CD4-positive, alpha-beta T cell treated with Interleukin-4 for 1 hour (primary cell): ENCODE data around the gene RPL32.

Experiments
- DNase-seq, 2 donors: peaks; one replicate each; pipeline ENCODE4 v3.0.0-alpha.2; 2020 to 2022

Gene RPL32

DNA sequence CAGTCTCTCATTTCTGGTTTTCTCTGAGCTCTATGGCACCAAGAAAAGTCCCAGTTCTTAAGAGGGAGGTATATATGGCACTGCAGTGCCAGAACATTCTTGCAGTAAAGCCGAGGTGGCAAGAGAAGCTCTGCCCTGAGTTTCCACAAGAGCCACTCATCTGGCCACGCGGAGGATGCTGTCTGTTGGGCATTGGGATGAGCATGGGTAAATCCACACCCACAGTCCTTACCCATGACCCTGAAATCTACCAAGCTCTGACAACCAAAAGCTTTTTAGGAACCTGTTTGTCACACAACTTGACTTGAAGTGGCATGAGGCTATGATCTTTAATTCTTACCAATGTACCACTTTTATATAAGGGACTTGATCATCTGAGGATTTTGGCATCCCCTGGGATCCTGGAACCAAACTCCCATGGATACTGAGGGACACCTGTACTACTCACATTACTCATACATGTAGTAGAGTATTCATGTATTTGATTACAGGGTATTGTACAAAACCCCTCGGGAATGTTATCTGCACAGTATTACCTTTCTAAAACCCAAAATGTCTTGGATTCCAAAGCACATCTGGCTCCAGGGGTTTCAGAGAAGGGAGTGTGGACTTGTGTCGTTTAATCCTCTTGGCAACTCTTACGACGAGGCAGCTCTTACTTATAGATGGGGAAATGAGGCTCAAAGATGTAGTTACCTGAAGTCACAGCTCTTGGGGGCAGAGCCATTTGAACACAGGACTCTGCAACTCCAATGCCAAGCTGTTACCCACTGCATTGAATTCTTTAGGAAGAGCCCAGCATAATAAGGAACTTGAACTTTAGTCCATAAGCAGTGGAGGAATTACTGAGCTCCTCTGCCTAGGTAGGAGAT lies 8.8 kb downstream of the RPL32 start:
- no peak for DNase-seq

DNA sequence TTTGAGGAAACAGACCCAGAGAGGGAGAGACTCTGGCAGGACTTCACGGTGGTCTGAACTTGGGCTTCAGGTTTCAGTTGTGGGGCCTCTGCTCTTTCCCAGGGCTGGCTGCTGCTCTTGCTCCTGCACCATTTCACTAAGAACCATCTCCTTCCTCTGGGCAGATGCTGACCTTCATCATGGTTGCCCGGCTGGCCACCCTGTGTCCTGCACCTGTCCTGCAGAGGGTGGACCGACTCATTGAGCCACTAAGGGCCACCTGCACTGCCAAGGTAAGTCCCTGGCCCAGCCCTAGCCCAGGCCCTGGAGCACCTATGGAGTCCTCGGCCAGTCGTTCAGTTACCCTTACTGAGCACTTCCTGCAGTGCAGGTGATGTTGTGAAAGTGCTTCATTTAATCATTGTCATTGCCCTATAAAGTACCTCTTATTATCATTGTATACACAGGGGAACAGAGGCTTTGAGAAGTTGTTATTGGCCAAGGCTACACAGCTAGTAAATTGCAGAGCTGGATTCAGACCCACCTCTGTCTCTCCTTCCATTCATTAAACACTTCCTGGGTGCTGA lies 10.0 kb downstream of the RPL32 start:
- DNase-seq, result no peak

DNA sequence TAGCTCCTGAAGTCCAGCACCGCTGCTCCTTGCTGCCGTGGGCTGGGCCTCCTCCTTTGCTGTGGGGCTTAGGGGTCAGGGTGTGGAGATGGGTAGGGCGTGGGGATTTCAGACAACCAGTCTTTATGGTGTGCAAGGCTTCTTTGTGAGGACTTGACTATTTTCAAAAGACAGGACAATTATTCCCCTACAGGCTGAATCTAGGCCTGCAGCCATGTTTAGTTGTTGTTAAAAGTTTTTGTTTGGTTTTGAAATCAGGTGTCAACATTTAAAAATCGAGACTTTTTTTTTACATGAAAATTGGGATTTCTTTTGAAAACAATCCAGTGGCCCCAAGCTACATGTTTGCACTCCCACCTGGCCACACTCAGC lies 10.6 kb downstream of the RPL32 start:
- no peak for DNase-seq

DNA sequence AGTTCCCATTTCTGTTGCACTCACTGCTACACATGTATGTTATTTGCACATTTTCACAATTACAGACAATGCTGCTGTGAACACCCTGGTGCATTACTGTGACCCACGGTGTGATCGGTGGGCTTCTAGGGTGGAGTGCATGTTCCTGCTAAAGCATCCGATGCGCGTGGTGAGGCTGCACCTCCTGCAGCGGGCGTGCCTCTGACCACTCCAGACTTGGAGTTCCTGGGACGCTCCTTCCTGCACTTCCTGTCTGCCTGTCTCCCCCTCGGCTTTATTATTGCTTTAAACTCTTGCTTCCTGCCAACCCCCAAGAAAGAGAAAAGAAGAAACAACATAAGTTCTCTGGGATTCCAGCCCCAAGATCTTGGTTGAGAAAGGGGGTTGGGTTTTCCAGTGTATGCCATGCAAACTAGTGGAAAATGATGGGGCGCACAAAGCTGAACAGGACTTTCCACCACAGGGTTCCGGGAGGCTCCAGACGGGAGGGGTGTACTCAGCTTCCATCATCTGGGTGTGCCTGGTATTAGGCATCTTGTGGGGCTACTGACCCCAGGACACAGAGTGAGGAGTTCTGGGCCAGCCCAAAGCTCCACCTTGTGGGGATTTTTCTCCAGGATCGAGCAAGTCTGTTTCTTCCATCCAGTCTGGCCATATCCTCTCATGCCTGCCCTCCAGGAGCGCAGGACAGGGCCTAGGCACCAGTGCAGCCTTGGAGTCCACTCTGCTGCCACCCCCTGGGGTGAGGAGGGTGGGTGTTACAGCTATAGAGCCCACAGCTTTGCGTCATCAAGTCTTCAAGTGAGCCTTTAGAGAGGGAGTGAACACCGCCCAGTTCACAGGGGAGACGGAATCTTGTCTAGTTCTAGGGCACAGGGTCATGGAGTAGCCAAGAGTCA lies 11.2 kb downstream of the RPL32 start:
- DNase-seq, result no peak

DNA sequence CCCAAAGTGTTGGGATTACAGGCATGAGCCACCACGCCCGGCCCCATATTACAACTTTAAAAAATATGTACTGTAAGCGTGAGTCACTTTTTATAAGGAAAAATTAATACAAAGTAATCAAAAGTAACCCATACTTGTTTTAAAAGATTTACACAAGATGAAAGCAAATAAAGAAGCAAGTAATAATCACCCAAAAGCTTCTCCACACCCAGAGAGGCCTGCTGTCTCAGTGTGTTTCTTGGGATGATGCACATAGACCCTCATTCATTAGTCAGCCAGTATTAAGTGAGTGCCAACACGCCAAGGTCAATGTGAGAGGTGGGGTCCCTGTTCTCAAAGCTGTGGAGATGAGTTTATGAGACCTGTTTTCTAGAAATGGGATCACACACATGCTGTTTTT lies 12.0 kb downstream of the RPL32 start:
- no peak for DNase-seq

DNA sequence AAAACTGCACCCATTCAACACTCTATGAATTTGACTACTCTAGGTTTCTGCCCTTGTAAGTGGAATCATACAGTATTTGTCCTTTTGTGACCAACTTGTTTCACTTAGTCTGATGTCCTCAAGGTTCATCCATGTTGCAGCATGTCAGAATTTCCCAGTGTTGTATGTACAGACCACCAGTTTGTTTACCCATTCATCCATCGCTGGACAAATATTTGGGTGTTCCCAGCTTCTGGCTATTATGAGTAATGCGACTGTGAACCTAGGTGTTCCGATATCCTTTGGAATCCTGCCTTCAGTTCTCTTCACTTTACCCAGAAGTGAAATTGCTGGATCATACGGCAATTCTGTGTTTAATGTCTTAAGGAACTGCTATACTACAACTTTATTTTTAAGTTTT lies 12.6 kb downstream of the RPL32 start:
- no peak for DNase-seq

DNA sequence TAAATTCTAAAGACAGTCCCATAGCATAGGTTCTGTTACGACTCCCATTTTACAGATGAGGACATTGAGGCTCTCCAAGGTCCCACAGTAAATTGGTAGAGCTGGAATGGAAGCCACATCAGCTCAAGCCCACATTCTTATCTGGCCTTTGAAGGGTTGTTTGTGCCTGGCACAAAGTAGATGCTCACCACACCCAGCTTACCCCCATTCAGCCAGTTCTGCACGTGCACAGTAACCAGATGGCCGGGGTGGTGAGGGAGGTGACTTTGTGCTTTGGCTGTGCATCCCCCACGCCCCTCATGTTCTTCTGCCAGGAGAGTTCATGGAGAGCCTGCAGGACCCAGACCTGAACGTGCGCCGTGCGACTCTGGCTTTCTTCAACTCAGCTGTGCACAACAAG lies 16.2 kb downstream of the RPL32 start:
- no peak for DNase-seq

DNA sequence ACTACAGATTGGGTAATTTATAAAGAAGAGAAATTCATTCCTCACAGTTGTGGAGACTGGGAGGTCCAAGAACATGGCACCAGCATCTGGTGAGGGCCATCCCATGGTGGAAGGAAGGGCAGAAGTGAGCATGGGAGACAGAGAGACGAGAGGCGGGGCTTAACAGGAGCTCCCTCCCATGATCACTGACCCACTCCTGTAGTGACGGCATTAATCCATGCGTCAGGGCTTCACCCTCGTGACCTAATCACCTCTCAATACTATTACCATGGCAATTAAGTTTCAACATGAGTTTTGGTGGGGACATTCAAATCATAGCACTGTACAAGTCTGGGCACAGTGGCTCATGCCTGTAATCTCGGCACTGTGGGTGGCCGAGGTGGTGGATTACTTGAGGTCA lies 17.1 kb downstream of the RPL32 start:
- DNase-seq, result no peak

DNA sequence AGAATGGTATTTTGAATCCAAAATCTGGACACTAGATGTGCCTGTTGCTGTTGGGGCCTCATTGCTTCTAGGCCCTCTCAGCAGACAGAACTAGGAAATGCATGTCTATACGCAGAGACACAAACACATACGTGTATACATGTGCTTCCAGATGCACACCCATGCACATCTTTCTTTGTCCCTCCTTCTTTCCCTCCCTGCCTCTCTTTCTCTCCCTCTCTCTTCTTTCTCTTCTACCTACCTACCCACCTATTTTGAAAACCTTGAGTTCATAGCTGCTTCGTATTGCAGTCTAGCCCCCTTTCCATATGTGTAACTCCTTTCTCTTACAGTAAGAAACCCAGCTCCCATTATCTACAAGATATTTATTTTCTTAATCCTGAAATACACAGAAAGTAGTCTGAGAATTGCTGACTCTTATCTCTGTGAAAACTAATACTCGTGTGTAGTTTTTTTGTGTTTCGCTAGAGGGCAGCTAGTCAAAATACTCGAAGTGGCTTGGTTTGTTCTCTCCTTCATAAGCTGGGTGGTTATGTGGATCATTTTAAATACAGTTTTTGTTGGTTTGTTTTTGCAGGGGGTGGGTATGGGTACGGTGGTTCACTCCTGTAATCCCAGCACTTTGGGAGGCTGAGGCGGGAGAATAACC lies 18.5 kb downstream of the RPL32 start:
- no peak for DNase-seq

DNA sequence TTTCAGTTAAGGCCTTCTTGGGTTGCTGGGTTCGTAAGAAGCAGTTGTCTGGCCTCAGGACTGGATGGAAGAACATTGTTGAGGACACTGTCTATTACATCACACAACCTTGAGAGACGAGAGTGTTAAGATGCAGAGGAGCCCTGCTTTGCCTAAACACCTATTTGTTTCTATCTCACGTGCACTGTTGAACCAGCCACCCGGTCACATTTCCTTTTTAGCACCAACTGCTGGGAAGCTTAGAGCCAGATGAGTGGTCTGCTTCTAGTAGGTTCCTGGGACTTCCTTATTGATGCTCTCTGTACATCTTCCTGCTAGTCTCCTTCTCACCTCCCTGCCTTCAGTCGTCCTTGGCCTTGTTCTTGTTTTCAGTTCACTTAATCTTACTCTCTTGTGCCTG lies 22.6 kb downstream of the RPL32 start:
- no peak for DNase-seq

DNA sequence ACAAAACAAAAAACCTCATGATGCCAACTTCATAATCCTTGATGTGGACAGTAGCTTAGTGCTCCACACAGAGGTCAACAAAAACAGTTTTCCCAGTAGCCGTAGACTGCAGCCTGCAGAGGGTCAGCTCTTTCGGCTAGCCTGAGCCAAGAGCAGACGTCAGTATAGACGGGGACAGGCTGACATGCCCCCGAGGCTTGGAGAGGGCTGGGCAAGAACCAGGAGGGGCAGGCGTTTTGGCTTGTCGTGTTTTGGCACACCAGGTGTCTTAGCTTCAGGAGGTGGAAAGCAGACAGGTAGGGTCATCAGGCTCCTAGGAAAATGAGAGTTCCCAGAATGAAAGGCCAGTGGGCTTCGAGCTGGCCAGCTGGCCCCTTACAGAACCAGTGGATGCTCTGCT lies 23.1 kb downstream of the RPL32 start:
- no peak for DNase-seq

DNA sequence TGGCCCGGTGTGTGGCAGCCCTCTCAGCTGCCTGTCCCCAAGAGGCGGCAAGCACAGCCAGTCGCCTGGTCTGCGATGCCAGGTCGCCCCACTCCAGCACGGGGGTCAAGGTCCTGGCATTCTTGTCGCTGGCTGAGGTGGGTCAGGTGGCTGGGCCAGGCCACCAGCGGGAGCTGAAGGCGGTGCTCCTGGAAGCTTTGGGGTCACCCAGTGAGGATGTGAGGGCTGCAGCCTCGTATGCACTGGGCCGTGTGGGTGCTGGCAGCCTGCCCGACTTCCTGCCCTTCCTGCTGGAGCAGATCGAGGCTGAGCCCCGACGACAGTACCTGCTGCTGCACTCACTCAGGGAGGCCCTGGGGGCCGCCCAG lies 24.0 kb downstream of the RPL32 start:
- DNase-seq, result no peak

DNA sequence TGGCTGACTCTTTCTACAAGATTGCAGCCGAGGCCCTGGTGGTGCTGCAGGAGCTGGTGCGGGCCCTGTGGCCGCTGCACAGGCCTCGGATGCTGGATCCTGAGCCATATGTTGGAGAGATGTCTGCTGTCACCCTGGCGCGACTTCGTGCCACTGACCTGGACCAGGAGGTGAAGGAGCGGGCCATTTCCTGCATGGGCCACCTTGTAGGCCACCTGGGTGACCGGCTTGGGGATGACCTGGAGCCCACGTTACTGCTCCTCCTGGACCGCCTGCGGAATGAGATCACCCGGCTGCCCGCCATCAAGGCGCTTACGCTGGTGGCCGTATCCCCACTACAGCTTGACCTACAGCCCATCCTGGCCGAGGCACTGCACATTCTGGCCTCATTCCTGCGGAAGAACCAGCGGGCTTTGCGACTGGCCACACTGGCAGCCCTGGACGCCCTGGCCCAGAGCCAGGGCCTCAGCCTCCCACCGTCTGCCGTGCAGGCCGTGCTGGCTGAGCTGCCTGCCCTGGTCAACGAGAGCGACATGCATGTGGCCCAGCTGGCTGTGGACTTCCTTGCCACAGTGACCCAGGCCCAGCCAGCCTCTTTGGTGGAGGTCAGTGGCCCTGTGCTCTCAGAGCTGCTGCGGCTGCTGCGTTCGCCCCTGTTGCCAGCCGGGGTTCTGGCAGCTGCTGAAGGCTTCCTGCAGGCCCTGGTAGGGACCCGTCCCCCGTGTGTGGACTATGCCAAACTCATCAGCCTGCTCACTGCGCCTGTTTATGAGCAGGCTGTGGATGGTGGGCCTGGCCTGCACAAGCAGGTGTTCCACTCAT lies 24.6 kb downstream of the RPL32 start:
- no peak for DNase-seq

DNA sequence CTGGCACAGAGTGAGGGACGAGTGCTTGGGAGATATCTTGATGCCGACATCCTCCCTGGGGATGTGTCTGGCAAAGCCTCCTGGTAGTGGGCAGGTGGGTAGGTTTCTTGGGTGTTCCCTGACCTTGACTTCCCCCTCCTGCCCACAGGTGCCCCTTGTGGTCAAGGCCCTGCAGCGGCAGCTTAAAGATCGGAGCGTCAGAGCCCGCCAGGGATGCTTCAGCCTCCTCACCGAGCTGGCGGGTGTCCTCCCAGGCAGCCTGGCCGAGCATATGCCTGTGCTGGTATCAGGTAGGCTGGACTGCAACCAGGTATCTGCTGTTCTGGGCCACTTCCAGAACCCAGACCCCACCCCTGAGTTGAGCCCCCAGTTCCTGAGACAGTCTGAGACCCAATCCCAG lies 25.6 kb downstream of the RPL32 start:
- no peak for DNase-seq

DNA sequence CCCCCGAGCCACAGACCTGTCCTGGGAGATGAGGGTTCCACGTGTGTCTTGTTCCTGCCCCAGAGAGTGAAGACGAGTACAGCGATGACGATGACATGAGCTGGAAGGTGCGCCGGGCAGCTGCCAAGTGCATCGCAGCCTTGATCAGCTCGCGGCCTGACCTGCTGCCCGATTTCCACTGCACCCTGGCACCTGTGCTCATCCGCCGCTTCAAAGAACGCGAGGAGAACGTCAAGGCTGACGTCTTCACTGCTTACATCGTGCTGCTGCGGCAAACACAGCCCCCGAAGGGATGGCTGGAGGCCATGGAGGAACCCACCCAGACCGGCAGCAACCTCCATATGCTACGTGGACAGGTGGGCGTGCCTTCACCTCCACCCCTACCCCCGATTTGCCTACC lies 26.3 kb downstream of the RPL32 start:
- DNase-seq, result no peak

DNA sequence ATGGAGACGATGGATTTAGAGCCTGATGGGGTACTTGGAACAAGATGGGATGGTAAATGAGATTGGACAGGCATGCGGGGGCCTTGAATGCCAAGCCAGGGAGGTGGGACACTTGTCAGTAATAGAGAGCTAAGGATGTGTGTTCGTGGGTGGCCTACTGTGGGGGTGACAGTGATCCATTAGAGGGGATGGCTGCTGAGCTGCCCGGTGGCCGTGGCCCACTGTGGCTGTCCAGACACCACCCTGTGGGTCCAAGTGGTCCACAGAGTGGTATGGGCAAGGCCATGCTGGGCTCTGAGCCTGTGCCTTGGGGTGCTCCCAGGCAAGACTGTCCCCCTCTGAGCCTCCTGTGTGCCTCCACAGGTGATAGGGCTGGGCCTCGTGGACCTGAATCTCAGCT lies 27.4 kb downstream of the RPL32 start:
- no peak for DNase-seq

DNA sequence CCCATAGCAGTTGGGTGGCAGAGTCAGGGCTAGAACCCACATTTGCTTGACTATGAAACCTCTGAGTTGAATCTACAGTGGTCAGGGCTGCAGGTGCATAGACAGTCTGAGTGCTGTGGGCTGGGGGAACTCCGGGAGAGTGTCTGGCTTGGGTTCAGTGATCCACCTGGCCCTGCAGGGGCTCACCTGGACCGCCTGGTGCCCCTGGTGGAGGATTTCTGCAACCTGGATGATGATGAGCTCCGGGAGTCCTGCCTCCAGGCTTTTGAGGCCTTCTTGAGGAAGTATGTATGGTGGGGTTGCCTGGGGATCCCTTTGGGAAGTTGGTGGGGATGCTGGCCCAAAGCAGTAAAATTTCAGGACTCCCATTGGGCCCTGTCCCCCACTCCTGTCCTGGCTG lies 28.6 kb downstream of the RPL32 start:
- DNase-seq, result no peak

DNA sequence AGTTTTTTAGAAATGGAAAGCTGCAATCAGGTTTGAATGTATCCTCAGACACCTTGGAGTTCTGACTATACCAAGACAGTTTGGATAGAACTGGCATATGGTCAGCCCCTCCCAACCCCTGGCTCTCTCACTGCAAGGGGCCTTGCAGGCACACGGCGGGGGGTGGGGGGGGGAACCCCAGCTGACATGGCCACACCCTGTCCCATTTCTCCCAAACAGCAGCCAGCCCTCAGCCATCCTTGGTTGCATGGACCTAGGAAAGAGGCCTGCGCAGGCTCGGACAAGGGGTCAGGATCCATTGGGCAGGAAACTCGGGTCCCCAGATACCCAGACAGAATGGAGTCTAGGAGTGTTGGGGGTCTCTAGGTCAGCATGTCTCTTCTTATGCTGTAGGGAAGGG lies 30.4 kb downstream of the RPL32 start:
- DNase-seq, result no peak

DNA sequence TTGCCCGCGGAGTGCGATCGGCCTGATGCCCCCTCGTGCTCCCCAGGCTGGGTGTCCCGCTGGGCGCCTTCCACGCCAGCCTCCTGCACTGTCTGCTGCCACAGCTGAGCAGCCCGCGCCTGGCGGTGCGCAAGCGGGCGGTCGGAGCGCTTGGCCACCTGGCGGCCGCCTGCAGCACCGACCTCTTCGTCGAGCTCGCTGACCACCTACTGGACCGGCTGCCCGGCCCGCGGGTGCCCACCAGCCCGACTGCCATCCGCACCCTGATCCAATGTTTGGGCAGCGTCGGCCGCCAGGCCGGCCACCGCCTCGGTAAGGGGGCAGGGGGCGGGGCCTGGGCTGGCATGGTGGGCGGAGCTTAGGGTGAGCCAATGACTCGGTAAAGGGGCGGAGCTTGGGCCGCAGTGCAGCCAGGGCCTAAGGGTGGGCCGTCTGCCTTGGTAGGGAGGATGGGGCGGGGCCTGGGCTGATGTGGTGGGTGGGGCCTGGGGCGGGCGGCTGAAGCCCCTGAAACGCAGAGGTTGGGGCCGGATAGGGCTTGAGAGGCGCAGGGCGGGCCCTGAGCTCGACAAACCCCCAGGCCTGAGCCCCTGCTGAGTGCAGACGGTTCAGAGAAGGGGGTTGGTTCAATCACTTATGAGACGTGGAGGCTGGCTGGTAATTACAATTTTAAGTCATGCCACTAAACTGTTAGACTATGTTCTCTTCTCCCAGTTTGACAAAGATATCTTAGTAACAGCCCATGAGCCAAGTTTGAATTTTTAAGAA lies 31.2 kb downstream of the RPL32 start:
- DNase-seq, result peak; percentile 94

DNA sequence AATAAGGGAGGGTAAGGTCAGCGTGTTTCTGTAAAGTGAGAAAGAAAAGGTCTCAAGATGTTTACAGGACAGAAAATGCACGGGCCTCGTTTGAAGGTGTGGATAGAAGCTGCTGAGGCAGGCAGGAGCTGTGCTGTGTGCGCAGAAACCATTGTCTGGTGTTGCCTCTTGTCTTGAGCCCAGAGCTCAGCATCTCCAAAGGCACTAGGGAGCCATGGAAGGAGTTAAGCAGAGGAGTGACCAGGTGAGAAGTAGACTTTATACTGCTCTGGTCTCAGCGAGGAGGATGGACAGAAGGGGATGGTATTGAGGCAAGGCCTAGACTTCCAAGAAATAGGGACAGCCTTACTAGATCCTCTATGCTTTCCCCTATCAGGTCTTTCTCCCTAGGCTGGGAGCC lies 31.9 kb downstream of the RPL32 start:
- no peak for DNase-seq

DNA sequence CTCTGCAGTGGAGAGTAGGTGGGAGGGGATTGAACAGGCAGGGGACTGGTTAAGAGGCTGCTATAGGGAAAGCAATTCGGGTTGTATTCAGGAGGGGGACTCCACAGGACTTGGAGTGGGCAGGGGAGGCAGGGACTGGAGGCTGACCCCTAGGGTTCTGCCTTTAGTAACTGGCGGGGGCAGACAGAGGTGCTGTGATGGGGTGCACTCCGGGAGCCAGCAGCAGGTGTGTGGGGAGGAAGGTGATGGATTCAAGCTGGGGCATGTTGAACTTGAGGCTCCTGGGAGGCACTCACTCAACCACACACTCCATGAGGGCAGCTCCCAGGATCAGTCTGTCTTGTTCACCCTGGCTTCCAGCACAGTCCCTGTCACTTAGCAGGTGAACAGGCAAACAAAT lies 32.4 kb downstream of the RPL32 start:
- no peak for DNase-seq

DNA sequence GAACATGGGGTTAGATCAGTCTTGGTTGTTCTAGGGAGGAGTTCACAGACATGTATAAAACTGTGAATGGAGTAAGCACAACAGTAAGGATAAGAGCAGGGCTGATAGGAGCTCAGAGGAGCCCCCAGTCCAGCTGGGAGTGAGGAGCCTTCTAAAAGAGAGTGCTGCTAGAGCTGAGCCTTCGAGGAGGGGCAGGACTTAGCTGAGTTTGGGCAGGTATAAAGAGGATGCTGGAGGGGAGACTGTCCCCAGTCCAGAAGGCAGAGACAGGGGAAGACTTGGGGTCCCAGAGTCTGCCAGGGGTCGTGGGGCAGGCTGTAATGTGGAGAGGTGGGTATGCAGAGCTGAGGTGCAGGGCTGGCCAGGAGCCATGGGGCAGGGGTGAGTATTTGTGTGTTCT lies 32.8 kb downstream of the RPL32 start:
- DNase-seq, result no peak
